Measurements from ENCODE around the gene WASL.

DNA sequence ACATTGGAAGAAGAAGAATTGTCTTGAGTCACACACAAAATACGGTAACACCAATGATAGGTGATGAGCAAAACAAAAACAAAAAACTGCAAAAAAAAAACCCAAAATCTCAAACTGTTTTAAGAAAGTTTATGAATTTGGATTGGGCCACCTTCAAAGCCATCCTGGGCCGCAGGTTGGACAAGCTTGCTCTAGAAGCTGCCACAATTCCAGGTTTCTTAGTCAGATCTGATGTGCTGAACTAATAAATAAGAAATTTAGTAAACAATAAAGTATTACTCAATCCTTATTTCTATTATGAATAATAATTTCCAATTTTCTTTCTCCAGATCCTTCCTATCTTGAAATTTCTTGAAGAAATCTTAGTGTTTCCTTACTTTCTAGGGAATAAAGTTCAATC is 10.0 kb downstream of the WASL start:
- TF ChIP-seq, protein P1, sequence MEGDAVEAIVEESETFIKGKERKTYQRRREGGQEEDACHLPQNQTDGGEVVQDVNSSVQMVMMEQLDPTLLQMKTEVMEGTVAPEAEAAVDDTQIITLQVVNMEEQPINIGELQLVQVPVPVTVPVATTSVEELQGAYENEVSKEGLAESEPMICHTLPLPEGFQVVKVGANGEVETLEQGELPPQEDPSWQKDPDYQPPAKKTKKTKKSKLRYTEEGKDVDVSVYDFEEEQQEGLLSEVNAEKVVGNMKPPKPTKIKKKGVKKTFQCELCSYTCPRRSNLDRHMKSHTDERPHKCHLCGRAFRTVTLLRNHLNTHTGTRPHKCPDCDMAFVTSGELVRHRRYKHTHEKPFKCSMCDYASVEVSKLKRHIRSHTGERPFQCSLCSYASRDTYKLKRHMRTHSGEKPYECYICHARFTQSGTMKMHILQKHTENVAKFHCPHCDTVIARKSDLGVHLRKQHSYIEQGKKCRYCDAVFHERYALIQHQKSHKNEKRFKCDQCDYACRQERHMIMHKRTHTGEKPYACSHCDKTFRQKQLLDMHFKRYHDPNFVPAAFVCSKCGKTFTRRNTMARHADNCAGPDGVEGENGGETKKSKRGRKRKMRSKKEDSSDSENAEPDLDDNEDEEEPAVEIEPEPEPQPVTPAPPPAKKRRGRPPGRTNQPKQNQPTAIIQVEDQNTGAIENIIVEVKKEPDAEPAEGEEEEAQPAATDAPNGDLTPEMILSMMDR (IDR thresholded peaks at IDR 0.05) = no peak
- no peak for TF ChIP-seq POLR2A (IDR thresholded peaks at IDR 0.05)
- no peak for TF ChIP-seq POLR2AphosphoS5 (IDR thresholded peaks at IDR 0.05)
- no peak for TF ChIP-seq EP300 (IDR thresholded peaks at IDR 0.05)
